ENCODE measurements around the gene E2F1.

The E2F1 gene

DNA sequence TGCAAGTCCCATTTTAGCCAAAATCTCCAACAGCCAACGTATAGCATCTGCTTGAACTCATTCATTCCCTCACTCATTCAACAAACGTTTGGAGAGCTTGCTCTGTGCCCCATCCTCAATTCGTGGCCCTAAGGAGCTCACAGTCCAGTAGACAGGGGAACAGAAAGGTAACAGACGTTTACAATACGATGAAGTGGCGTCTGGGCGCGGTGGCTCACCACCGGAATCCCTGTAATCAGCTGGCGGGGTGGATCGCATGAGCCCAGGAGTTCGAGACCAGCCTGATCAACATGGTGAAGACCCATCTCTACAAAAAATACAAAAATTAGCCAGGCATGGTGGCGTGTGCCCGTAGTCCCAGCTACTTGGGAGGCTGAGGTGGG lies 790 bp upstream of the E2F1 start:
- Histone ChIP-seq H2AFZ (ENCODE audit: low read depth, low read length) (peak overlapping the region; percentile 81), H3K27ac (ENCODE audit: low read length) (peak overlapping the region; percentile 66), H3K36me3 (ENCODE audit: insufficient read depth, low read length) (peaks cover 35% of the 10 kb centered on the region), H3K79me2 (ENCODE audit: insufficient read depth, low read length) (peaks cover 41% of the 10 kb centered on the region), H3K4me3 (ENCODE audit: low read depth in 1 of 2, low read length in 2 of 2) (peak overlapping the region in 1 of 2 experiments; percentile 74; a peak in 3 of 4 replicates), H3K4me2 (ENCODE audit: insufficient read depth, low read length) (peak overlapping the region; percentile 78), H3K4me1 (ENCODE audit: insufficient read depth, low read length) (peaks cover 63% of the 10 kb centered on the region), H3K9me3 (ENCODE audit: insufficient read depth, low read length, severe bottlenecking) (no peaks in the 10 kb centered on the region), H3K27me3 (ENCODE audit: insufficient read depth, low read length, poor library complexity) (no peaks in the 10 kb centered on the region), H3K9ac (ENCODE audit: low read depth, low read length) (peak overlapping the region; percentile 70), H4K20me1 (ENCODE audit: insufficient read depth, low read length) (peaks cover 36% of the 10 kb centered on the region)
- no peak for DNase-seq
- TF ChIP-seq EZH2 (IDR thresholded peaks at IDR 0.05; ENCODE audit: borderline replicate concordance, low read depth, low read length, severe bottlenecking), result no peak
- TF ChIP-seq, protein P1, sequence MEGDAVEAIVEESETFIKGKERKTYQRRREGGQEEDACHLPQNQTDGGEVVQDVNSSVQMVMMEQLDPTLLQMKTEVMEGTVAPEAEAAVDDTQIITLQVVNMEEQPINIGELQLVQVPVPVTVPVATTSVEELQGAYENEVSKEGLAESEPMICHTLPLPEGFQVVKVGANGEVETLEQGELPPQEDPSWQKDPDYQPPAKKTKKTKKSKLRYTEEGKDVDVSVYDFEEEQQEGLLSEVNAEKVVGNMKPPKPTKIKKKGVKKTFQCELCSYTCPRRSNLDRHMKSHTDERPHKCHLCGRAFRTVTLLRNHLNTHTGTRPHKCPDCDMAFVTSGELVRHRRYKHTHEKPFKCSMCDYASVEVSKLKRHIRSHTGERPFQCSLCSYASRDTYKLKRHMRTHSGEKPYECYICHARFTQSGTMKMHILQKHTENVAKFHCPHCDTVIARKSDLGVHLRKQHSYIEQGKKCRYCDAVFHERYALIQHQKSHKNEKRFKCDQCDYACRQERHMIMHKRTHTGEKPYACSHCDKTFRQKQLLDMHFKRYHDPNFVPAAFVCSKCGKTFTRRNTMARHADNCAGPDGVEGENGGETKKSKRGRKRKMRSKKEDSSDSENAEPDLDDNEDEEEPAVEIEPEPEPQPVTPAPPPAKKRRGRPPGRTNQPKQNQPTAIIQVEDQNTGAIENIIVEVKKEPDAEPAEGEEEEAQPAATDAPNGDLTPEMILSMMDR (IDR thresholded peaks at IDR 0.05; ENCODE audit: borderline replicate concordance, extremely low read depth, low read length, poor library complexity, severe bottlenecking), result no peak
- no peak for ATAC-seq (ENCODE audit: insufficient read depth, low read depth)

DNA sequence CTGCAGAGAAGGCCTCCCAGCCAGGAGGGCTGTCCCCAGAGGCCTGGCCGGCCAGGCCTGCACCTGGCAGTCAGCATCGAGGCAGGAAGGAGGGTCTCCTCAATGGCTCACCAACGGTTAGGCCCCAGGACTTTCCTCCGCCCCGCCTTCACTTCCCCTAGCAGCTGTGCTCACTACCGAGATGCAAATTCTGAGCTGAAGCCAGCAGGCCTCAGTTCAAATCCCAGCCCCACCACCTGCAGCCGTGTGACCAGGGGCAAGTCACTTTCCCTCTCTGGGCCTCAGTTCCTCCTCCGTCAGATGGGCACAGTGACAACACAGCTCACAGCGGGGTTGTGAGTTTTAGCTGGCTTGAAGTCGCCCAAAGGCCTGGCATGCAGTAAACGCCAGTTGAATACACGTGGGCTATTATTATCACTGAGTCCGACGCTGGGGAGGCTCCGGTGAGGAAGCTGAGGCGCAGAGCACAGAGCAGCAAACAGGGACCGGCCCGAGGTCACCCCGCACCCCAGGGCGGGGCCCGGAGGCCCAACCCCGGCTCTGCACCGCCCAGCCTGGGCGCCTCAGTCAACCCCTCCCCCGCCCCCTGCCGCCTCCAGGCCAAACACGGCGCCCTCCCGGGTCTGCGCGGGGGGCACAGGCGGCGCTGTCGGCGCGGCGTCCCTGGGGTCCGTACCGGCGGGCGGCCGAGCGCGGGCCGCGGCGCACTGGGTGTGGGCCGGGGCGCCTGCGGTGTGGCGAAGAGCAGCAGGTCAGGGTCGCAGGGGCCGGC lies 671 bp downstream of the E2F1 start:
- H3K9me3 ChIP-seq (ENCODE audit: insufficient read depth, low read length, severe bottlenecking), result no peaks in the 10 kb centered on the region
- peaks cover 48% of the 10 kb centered on the region for H3K36me3 ChIP-seq (ENCODE audit: insufficient read depth, low read length)
- peak overlapping the region; percentile 95 for H3K4me2 ChIP-seq (ENCODE audit: insufficient read depth, low read length)
- peak; percentile 49 for ATAC-seq (ENCODE audit: insufficient read depth, low read depth)
- peak overlapping the region; percentile 13; the same call in 1 of the 2 replicates for H2AFZ ChIP-seq (ENCODE audit: low read depth, low read length)
- DNase-seq, result peak; percentile 82
- H3K27ac ChIP-seq (ENCODE audit: low read length), result peak overlapping the region; percentile 78
- H3K4me3 ChIP-seq (ENCODE audit: low read depth in 1 of 2, low read length in 2 of 2), result peak overlapping the region; percentile 34 to 74
- TF ChIP-seq EZH2 (IDR thresholded peaks at IDR 0.05; ENCODE audit: borderline replicate concordance, low read depth, low read length, severe bottlenecking), result no peak
- TF ChIP-seq, protein P1 (IDR thresholded peaks at IDR 0.05; ENCODE audit: borderline replicate concordance, extremely low read depth, low read length, poor library complexity, severe bottlenecking), result no peak
- peaks cover 51% of the 10 kb centered on the region for H4K20me1 ChIP-seq (ENCODE audit: insufficient read depth, low read length)
- peaks cover 56% of the 10 kb centered on the region for H3K4me1 ChIP-seq (ENCODE audit: insufficient read depth, low read length)
- peak overlapping the region; percentile 70 for H3K9ac ChIP-seq (ENCODE audit: low read depth, low read length)
- H3K79me2 ChIP-seq (ENCODE audit: insufficient read depth, low read length), result peaks cover 56% of the 10 kb centered on the region
- H3K27me3 ChIP-seq (ENCODE audit: insufficient read depth, low read length, poor library complexity), result no peaks in the 10 kb centered on the region

DNA sequence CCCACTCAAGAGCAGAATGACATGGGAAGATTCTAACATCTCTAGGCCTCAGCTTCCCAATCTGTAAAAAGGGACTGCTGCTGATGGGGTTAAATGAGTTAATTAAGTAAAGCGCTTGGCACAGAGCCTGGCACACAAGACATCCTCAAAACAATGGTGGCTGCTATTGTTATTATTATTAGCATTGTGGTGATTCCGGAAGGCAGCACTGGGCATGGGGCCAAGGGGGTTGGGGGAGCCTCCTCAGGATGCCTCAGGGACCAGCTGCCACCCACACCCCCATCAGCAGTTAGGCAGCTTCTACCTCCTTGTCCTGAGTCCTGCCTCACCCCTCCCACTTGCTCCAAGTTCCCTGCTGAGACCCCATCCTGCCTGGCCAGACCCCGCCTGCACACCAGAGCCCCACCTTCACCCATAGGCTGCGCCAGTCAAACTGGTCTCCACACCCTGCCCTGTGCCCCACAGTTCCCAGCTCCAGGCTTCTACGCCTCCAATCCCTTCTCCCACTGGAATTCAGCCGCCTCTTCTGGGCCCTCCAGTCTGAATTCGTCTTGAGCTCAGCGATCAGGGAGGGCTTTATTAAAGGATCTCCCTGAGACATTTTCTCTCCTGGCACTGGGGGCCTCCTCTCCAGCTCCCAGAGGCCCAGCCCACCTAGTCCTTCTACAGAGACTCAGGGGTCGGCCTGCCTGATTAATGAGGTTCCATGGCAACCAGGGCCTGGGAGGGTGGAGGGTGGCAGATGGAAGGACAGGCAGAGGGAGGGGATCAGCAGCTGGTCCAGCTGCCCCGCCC lies 1.5 kb downstream of the E2F1 start:
- Histone ChIP-seq H3K27me3 (ENCODE audit: insufficient read depth, low read length, poor library complexity) (no peaks in the 10 kb centered on the region), H3K9ac (ENCODE audit: low read depth, low read length) (peak overlapping the region; percentile 70), H3K4me1 (ENCODE audit: insufficient read depth, low read length) (peaks cover 48% of the 10 kb centered on the region), H3K4me3 (ENCODE audit: low read depth in 1 of 2, low read length in 2 of 2) (peak overlapping the region; percentile 34 to 74), H2AFZ (ENCODE audit: low read depth, low read length) (0 out of 2 replicates have a peak overlapping the region, but pooled peaks have one; percentile 13), H3K36me3 (ENCODE audit: insufficient read depth, low read length) (peaks cover 56% of the 10 kb centered on the region), H3K27ac (ENCODE audit: low read length) (peak overlapping the region; percentile 78), H3K9me3 (ENCODE audit: insufficient read depth, low read length, severe bottlenecking) (no peaks in the 10 kb centered on the region), H3K79me2 (ENCODE audit: insufficient read depth, low read length) (peaks cover 64% of the 10 kb centered on the region), H3K4me2 (ENCODE audit: insufficient read depth, low read length) (peak overlapping the region; percentile 95), H4K20me1 (ENCODE audit: insufficient read depth, low read length) (peaks cover 59% of the 10 kb centered on the region)
- DNase-seq, result peak; percentile 42
- TF ChIP-seq EZH2 (IDR thresholded peaks at IDR 0.05; ENCODE audit: borderline replicate concordance, low read depth, low read length, severe bottlenecking), result no peak
- TF ChIP-seq, protein P1 (IDR thresholded peaks at IDR 0.05; ENCODE audit: borderline replicate concordance, extremely low read depth, low read length, poor library complexity, severe bottlenecking), result no peak
- ATAC-seq (ENCODE audit: insufficient read depth, low read depth), result no peak

Measured in DND-41 (cell line).